NB4 (cell line): ENCODE data around the gene GIMAP1.

Experiments used
- DNase-seq: peaks from one replicate; pipeline ENCODE4 v3.0.0; 2010; ENCODE audit warnings: low read depth
- H3K4me3 ChIP-seq: one replicate; pipeline ENCODE4 v1.5.1; 2011; ENCODE audit warnings: mild to moderate bottlenecking, low read depth, low read length, moderate library complexity
- MYC ChIP-seq: IDR thresholded peaks from 2 replicates; pipeline ENCODE4 v1.6.1; 2011; ENCODE audit warnings: low read depth, low read length
- POLR2A ChIP-seq: IDR thresholded peaks from 2 replicates; pipeline ENCODE4 v1.6.1; 2011; ENCODE audit warnings: mild to moderate bottlenecking; ENCODE audit not compliant: insufficient read length; ENCODE audit errors: extremely low read depth
- TF ChIP-seq, protein P1 (sequence below): IDR thresholded peaks from one replicate; pipeline ENCODE4 v1.5.1; 2012; ENCODE audit warnings: low read depth, low read length
- TF ChIP-seq, protein P2 (sequence below): IDR thresholded peaks from 2 replicates; pipeline ENCODE4 v1.6.1; 2011; ENCODE audit warnings: low read depth, low read length

The GIMAP1 gene

DNA sequence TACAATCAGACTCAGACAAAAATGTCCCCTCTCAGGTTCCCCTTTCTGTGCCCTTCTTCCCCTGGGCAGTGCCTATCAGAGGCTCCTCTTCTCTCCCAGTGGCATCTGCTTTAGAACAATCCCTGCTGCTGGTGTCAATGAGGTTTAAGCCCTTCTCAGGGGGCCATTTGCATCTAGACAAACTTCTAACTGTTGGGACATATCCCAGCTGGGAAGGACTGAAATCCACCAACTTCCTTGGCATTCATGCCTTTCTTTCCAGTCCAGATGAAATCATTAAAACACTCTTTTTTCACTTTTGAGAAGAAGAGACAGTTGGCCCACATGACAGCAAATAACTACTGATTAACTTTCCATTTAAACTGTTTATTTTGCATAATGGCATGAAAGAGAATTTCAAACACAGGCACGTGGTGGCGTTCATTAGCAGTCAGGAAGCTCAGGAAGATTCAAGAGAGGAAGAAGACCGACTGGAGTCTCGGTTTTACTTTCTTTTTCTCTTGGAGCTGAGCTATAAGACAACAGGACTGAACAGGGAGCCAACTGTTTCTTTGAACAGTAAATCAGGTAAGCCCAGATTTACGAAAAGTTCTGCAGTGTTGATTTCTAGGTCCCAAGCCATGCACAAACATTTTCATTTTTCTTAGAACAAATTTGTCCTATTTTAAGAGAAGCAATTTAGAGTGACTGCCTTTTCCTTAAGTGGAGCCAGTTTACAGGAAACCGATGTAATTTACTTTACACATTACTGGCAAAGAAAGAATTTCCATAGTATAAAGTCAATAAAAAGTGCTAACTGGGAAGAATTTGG is 31.0 kb upstream of the GIMAP1 start, which contains the start of gene GIMAP2:
GIMAP2 (plus strand) TSS at position 488 of the 811 bp plus-strand sequence. CDS start 1,354 bp downstream, outside the sequence.
- TF ChIP-seq, protein P1, sequence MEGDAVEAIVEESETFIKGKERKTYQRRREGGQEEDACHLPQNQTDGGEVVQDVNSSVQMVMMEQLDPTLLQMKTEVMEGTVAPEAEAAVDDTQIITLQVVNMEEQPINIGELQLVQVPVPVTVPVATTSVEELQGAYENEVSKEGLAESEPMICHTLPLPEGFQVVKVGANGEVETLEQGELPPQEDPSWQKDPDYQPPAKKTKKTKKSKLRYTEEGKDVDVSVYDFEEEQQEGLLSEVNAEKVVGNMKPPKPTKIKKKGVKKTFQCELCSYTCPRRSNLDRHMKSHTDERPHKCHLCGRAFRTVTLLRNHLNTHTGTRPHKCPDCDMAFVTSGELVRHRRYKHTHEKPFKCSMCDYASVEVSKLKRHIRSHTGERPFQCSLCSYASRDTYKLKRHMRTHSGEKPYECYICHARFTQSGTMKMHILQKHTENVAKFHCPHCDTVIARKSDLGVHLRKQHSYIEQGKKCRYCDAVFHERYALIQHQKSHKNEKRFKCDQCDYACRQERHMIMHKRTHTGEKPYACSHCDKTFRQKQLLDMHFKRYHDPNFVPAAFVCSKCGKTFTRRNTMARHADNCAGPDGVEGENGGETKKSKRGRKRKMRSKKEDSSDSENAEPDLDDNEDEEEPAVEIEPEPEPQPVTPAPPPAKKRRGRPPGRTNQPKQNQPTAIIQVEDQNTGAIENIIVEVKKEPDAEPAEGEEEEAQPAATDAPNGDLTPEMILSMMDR: no peak
- peak; percentile 50; the same call in 1 of the 2 replicates for TF ChIP-seq MYC
- no peak for TF ChIP-seq POLR2A
- TF ChIP-seq, protein P2, sequence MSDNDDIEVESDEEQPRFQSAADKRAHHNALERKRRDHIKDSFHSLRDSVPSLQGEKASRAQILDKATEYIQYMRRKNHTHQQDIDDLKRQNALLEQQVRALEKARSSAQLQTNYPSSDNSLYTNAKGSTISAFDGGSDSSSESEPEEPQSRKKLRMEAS: peak; percentile 72
- peak within 1 kb of the TSS; percentile 71 for H3K4me3 ChIP-seq
- peak; percentile 80 for DNase-seq

DNA sequence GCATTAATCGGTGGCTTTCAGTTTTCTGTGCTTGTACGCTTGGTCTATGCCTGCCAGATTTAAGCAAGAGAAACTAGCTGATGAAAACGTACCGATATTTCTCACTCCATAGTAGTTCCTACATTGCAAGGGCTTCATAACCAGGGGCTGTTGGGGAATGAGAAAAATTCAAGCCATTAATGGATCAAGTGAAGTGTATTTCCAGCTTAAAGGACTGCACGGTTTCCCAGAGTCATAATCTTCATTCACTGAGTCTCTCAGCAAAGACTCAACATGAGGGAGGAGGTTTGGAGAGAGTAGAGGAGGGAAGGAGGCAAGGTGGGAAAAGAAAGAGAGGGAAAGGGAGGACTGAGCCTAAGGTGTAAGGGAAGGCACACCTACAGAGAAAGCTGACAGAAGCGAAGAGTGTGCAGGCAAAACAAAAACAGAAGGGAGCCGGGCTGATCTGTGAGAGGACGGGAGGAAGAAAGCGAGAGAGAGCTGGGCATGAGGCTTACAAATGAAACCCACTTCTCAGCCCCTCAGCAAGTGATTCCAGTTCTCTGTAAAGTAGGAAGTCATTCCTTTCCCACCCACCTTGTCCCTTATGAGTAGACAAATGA is 30.3 kb upstream of the GIMAP1 start:
- DNase-seq: peak; percentile 40
- TF ChIP-seq POLR2A: no peak
- peak overlapping the region; percentile 71 for H3K4me3 ChIP-seq

DNA sequence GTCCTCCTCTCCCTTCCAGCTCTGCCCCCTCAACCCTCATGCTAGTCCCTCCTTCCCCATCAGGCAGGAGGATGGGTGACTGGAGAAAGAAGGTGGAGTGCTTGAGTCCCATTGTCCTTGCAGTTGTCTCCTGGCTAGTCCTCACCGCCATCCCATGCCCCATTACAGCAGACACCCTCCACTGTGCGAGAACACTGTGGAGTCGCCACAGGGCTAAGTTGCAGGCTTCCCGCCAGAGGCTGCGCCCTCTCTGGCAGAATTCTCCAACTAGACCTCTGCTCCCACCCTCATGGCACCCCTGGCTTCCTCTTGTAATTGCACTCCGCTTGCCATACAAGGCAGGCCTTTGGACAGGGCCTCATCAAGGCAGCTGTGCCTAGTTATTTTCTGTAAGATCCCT is 27.8 kb upstream of the GIMAP1 start:
- DNase-seq: no peak
- H3K4me3 ChIP-seq: no peak overlapping the region
- TF ChIP-seq MYC (no peak), POLR2A (no peak)
- TF ChIP-seq, protein P2: no peak
- TF ChIP-seq, protein P1: no peak

DNA sequence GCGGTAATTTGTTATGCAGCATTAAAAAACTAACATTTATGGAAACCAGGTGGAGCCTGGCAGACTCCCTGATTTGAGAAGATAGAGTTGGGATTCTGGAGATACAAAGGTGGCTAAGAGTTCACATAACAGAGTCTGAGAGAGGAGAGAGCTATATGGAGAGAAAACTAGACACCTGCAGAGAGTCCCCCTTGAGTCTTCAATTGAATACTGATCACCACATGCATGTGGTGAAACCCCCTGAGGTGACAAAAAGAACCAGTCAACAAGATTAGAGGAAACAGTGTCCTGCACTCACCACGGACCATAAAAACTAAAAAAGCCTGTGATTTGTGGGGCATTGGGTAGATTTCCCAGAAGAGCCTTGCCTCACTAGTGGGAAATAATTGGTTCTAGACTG is 20.8 kb upstream of the GIMAP1 start:
- no peak for DNase-seq
- TF ChIP-seq MYC (no peak), POLR2A (no peak)
- TF ChIP-seq, protein P1: no peak
- TF ChIP-seq, protein P2: no peak
- no peak overlapping the region for H3K4me3 ChIP-seq

DNA sequence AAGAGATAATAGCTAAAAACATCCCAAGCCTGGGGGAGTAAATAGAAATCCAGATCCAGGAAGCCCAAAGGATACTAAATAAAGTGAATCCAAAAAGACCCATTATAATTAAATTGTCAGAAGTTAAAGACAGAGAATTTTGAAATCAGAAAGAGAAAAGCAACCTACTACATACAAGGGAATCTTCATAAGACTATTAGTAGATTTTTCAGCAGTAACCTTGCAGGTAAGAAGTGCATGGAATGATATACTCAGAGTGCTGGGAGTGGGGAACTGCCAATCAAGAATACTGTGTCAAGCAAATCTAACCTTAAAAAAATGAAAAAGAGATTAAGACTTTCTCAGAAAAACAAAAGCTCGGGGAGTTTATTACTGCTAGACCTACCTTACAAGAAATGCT is 13.2 kb upstream of the GIMAP1 start:
- H3K4me3 ChIP-seq: no peak overlapping the region
- no peak for DNase-seq
- TF ChIP-seq, protein P2: no peak
- TF ChIP-seq POLR2A (no peak), MYC (no peak)
- TF ChIP-seq, protein P1: no peak

DNA sequence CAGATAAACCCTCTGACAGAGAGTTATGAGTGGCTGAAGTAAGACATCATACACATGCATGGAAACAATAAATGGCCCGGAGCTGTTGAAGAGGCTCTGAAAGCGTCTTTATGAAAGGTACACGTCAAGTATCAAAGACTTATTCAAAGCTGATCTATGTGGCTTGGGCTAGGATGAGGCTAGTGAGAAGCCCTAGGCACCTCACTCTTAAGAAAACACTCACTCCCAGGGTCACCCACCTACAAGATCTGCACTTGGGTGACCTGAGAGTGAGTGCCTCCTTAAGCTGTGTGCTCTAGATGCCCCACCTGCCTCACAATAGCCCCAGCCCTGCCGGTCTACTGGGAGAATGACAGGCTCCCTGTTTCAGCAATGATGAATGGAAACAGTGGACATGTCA is 1.1 kb upstream of the GIMAP1 start:
- no peak overlapping the region for H3K4me3 ChIP-seq
- DNase-seq: no peak
- TF ChIP-seq, protein P1: no peak
- TF ChIP-seq POLR2A (no peak), MYC (no peak)
- TF ChIP-seq, protein P2: no peak
